22Rv1 (cell line): Measurements from ENCODE around the gene DCLK1.

ENCODE experiments used
- ZFX ChIP-seq: fragments of 450-650 bp; IDR thresholded peaks from 2 replicates; pipeline ENCODE4 v1.6.1; 2017; ENCODE audit warnings: antibody characterized with exemption, borderline replicate concordance
- TF ChIP-seq, protein P1 (sequence below): fragments of 450-650 bp; IDR thresholded peaks from 2 replicates; pipeline ENCODE4 v1.5.1; 2017; ENCODE audit warnings: mild to moderate bottlenecking

DNA sequence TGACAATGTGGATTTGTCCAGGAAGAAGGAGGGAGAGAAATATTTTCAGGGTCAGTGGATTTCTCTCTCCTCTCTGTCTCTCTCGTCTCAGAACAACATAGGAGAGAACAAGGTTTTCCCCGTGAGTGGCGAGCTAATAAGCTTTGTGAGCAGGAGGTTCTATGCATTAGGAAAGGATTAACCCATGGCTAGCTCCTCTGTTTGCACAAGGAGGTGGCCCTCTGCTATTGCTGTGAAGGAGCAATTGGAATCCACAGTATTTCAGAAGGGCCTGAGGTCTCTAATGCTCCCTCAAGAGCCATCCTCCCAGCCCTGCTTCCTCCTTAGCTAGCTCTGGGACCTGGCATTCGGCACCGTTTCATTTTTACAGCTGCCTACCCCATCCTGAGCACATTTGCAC, 365.8 kb downstream of the DCLK1 start:
- TF ChIP-seq, protein P1, sequence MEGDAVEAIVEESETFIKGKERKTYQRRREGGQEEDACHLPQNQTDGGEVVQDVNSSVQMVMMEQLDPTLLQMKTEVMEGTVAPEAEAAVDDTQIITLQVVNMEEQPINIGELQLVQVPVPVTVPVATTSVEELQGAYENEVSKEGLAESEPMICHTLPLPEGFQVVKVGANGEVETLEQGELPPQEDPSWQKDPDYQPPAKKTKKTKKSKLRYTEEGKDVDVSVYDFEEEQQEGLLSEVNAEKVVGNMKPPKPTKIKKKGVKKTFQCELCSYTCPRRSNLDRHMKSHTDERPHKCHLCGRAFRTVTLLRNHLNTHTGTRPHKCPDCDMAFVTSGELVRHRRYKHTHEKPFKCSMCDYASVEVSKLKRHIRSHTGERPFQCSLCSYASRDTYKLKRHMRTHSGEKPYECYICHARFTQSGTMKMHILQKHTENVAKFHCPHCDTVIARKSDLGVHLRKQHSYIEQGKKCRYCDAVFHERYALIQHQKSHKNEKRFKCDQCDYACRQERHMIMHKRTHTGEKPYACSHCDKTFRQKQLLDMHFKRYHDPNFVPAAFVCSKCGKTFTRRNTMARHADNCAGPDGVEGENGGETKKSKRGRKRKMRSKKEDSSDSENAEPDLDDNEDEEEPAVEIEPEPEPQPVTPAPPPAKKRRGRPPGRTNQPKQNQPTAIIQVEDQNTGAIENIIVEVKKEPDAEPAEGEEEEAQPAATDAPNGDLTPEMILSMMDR, result no peak
- TF ChIP-seq ZFX, result no peak
